ENCODE data around the gene HIGD1C. TPM values are rescaled to one million over a fixed set of nuclear protein-coding genes. Genes with fewer than 3 reads are reported as not detected.

The HIGD1C gene
- total and polyA plus RNA-seq, 2 experiments from 2014 or later = not detected

- no peaks in the 10 kb centered on the region for H4K20me1 ChIP-seq (replicated peaks; ENCODE audit: insufficient read depth)
- H3K36me3 Mint-ChIP-seq (ENCODE audit: low read depth) = peaks cover 18% of the 10 kb centered on the region
- no peak overlapping the region for H2AFZ ChIP-seq
- H3K27me3 Mint-ChIP-seq (ENCODE audit: insufficient read depth, low read depth, poor library complexity) = peaks cover 6% of the 10 kb centered on the region
- no peak for DNase-seq (ENCODE audit: low spot score)
- peaks cover 70% of the 10 kb centered on the region for H3K4me1 ChIP-seq (ENCODE audit: insufficient read depth)
- no peak for ATAC-seq
- H3K9me2 ChIP-seq (ENCODE audit: insufficient read depth) = no peaks in the 10 kb centered on the region
- H3K4me1 Mint-ChIP-seq = peaks cover 45% of the 10 kb centered on the region
- H3K4me2 ChIP-seq = peak overlapping the region; percentile 91
- H3F3A ChIP-seq (replicated peaks; ENCODE audit: low read depth) = 0 out of 2 replicates have a peak, but pooled peaks cover 16% of the 10 kb centered on the region
- peaks cover 48% of the 10 kb centered on the region for H3K79me2 ChIP-seq (replicated peaks; ENCODE audit: insufficient read depth)
- no peaks in the 10 kb centered on the region for H3K9me3 Mint-ChIP-seq
- H3K27me3 ChIP-seq (ENCODE audit: insufficient read depth) = no peaks in the 10 kb centered on the region
- peak overlapping the region; percentile 63 for H3K4me3 ChIP-seq
- H3K27ac ChIP-seq (ENCODE audit: low read depth) = no peak overlapping the region
- H3K4me3 Mint-ChIP-seq = peak overlapping the region; percentile 82
- no peaks in the 10 kb centered on the region; the same call in 1 of the 2 replicates for H3K36me3 ChIP-seq (ENCODE audit: insufficient read depth)
- TF ChIP-seq STAT1 (IDR thresholded peaks at IDR 0.05; ENCODE audit: unreplicated experiment) (no peak), JUNB (IDR thresholded peaks at IDR 0.05; ENCODE audit: unreplicated experiment) (no peak), ZNF114 (CRISPR knock-in tag; IDR thresholded peaks at IDR 0.05) (no peak), POLR2AphosphoS5 (IDR thresholded peaks at IDR 0.05; ENCODE audit: low read depth) (no peak), ZNF462 (CRISPR knock-in tag; IDR thresholded peaks at IDR 0.05) (no peak), CREB1 (CRISPR knock-in tag; IDR thresholded peaks at IDR 0.05; ENCODE audit: low read depth) (no peak), ETS1 (IDR thresholded peaks at IDR 0.05) (no peak), REST (IDR thresholded peaks at IDR 0.05; ENCODE audit: unreplicated experiment) (no peak)
- no peak overlapping the region for H3K27ac Mint-ChIP-seq
These were observed 25.0 kb upstream of the HIGD1C start for GRCh38 chr12:50927356-50927755.
